SU-DHL-6 (cell line): ENCODE results near the gene POFUT1.

Experiments
- H2AFZ ChIP-seq: fragments of 200-600 bp; sonication (generic); 2 replicates; pipeline ENCODE4 v1.6.1; 2014; ENCODE audit warnings: low read depth, mild to moderate bottlenecking, moderate library complexity, mixed read lengths, antibody characterized with exemption, low read length; ENCODE audit not compliant: severe bottlenecking
- H3F3A ChIP-seq: fragments of 200-600 bp; shearing (Covaris generic); 2 replicates; pipeline ENCODE4 v1.6.0; 2016; ENCODE audit warnings: antibody characterized with exemption, mild to moderate bottlenecking; ENCODE audit not compliant: insufficient read depth
- H3K27ac ChIP-seq: fragments of 200-600 bp; sonication (generic); 2 replicates; pipeline ENCODE4 v1.5.1; 2016; ENCODE audit warnings: low read depth, mild to moderate bottlenecking, low read length, moderate library complexity, mixed read lengths
- H3K27me3 ChIP-seq: fragments of 200-600 bp; sonication (generic), shearing (Covaris generic); 2 replicates; pipeline ENCODE4 v1.6.0; 2014; ENCODE audit warnings: mild to moderate bottlenecking, low read length
- H3K36me3 ChIP-seq: fragments of 200-600 bp; sonication (generic); 2 replicates; pipeline ENCODE4 v1.6.1; 2014; ENCODE audit warnings: mild to moderate bottlenecking, low read length, mixed read lengths
- H3K4me2 ChIP-seq: fragments of 300-600, 200-600 bp; shearing (Covaris generic), sonication (generic); 2 replicates; pipeline ENCODE4 v1.6.0; 2014; ENCODE audit warnings: low read length, low read depth, mild to moderate bottlenecking; ENCODE audit not compliant: poor library complexity, severe bottlenecking
- H3K4me3 ChIP-seq: fragments of 200-600 bp; sonication (generic); 2 replicates; pipeline ENCODE4 v1.5.1; 2014; ENCODE audit warnings: antibody characterized with exemption, low read length, mild to moderate bottlenecking, mixed read lengths; ENCODE audit not compliant: insufficient read depth, poor library complexity, severe bottlenecking
- H3K79me2 ChIP-seq: fragments of 200-600 bp; sonication (generic); 2 replicates; pipeline ENCODE4 v1.6.1; 2014; ENCODE audit warnings: mild to moderate bottlenecking, low read length, moderate library complexity; ENCODE audit not compliant: insufficient read depth
- H3K9ac ChIP-seq: fragments of 200-600 bp; sonication (generic); 2 replicates; pipeline ENCODE4 v1.7.0; 2014; ENCODE audit warnings: mild to moderate bottlenecking, low read length
- H3K9me2 ChIP-seq: fragments of 200-600 bp; sonication (generic); replicated peaks from 2 replicates; pipeline ENCODE4 v1.6.1; 2014; ENCODE audit warnings: low read length; ENCODE audit not compliant: insufficient read depth
- H3K9me3 ChIP-seq: fragments of 200-600 bp; sonication (generic); 2 replicates; pipeline ENCODE4 v1.6.1; 2014; ENCODE audit warnings: low read length, mixed read lengths; ENCODE audit not compliant: insufficient read depth
- H4K20me1 ChIP-seq: fragments of 200-600 bp; sonication (generic); 2 replicates; pipeline ENCODE4 v1.6.1; 2014; ENCODE audit warnings: low read depth, mild to moderate bottlenecking, antibody characterized with exemption, low read length, moderate library complexity, mixed read lengths
- CTCF ChIP-seq: fragments of 200-600 bp; sonication (generic); IDR thresholded peaks from one replicate; pipeline ENCODE4 v1.5.1; 2017; ENCODE audit warnings: antibody characterized with exemption, mild to moderate bottlenecking, low read length, moderate library complexity; ENCODE audit not compliant: insufficient read depth, poor library complexity, severe bottlenecking
- EZH2phosphoT487 ChIP-seq: fragments of 200-600 bp; sonication (generic), shearing (Covaris generic); conservative IDR thresholded peaks from 2 replicates; pipeline ENCODE4 v1.6.1; 2018; ENCODE audit warnings: mild to moderate bottlenecking, antibody characterized with exemption, low read length, moderate library complexity, mixed read lengths

The POFUT1 gene

GRCh38 chr20:32189691-32190615 lies 17.7 kb upstream of the POFUT1 start:
- no peak overlapping the region for H3K9ac ChIP-seq
- no peak overlapping the region for H3K27ac ChIP-seq
- no peak overlapping the region for H3K4me3 ChIP-seq
- TF ChIP-seq CTCF (no peak), EZH2phosphoT487 (no peak)
- H3K4me2 ChIP-seq = no peak overlapping the region
- H2AFZ ChIP-seq = no peak overlapping the region
- H3K27me3 ChIP-seq = no peaks in the 10 kb centered on the region
- no peaks in the 10 kb centered on the region for H3K9me3 ChIP-seq
- no peaks in the 10 kb centered on the region for H3F3A ChIP-seq
- no peaks in the 10 kb centered on the region for H3K9me2 ChIP-seq
- H3K36me3 ChIP-seq = no peaks in the 10 kb centered on the region
- H4K20me1 ChIP-seq = no peaks in the 10 kb centered on the region
- H3K79me2 ChIP-seq = no peaks in the 10 kb centered on the region

- no peaks in the 10 kb centered on the region for H3K27me3 ChIP-seq
- no peak overlapping the region for H3K4me2 ChIP-seq
- TF ChIP-seq EZH2phosphoT487 (no peak), CTCF (no peak)
- H3K36me3 ChIP-seq = no peaks in the 10 kb centered on the region
- H3K27ac ChIP-seq = no peak overlapping the region
- no peak overlapping the region for H3K9ac ChIP-seq
- H3K4me3 ChIP-seq = no peak overlapping the region
- H2AFZ ChIP-seq = no peak overlapping the region
- no peaks in the 10 kb centered on the region for H3K9me3 ChIP-seq
- no peaks in the 10 kb centered on the region for H3K9me2 ChIP-seq
- no peaks in the 10 kb centered on the region for H3F3A ChIP-seq
- H4K20me1 ChIP-seq = no peaks in the 10 kb centered on the region; the same call in 1 of the 2 replicates
- no peaks in the 10 kb centered on the region; the same call in 1 of the 2 replicates for H3K79me2 ChIP-seq
Measured at GRCh38 chr20:32190616-32191415, 16.9 kb upstream of the POFUT1 start.

GRCh38 chr20:32191422-32191821 lies 16.3 kb upstream of the POFUT1 start:
- Histone ChIP-seq H3F3A (no peaks in the 10 kb centered on the region), H3K4me2 (no peak overlapping the region), H2AFZ (no peak overlapping the region), H4K20me1 (no peaks in the 10 kb centered on the region; the same call in 1 of the 2 replicates), H3K9me3 (no peaks in the 10 kb centered on the region), H3K79me2 (no peaks in the 10 kb centered on the region; the same call in 1 of the 2 replicates), H3K4me3 (no peak overlapping the region), H3K9ac (no peak overlapping the region), H3K36me3 (no peaks in the 10 kb centered on the region; the same call in 1 of the 2 replicates), H3K27ac (no peak overlapping the region), H3K9me2 (no peaks in the 10 kb centered on the region), H3K27me3 (no peaks in the 10 kb centered on the region)
- TF ChIP-seq EZH2phosphoT487 = no peak
- no peak for TF ChIP-seq CTCF
